GM12875 (cell line): Measurements from ENCODE around the gene PTPN14.

Experiments used
- H3K4me3 ChIP-seq: one replicate; pipeline ENCODE4 v1.5.1; 2011; ENCODE audit warnings: low read depth, low read length, control low read depth
- CTCF ChIP-seq: IDR thresholded peaks from 2 replicates; pipeline ENCODE4 v1.5.1; 2011; ENCODE audit warnings: low read depth, mild to moderate bottlenecking, control low read depth, inconsistent platforms, low read length, moderate library complexity, borderline replicate concordance; ENCODE audit not compliant: insufficient read depth

The PTPN14 gene

GRCh38 chr1:214449371-214449770, 102.0 kb downstream of the PTPN14 start:
- TF ChIP-seq CTCF = no peak
- no peak overlapping the region for H3K4me3 ChIP-seq

GRCh38 chr1:214448536-214448935, 102.9 kb downstream of the PTPN14 start:
- H3K4me3 ChIP-seq = no peak overlapping the region
- TF ChIP-seq CTCF = no peak

- no peak for TF ChIP-seq CTCF
- no peak overlapping the region for H3K4me3 ChIP-seq
Observed at GRCh38 chr1:214447557-214447871, 103.9 kb downstream of the PTPN14 start.

- no peak overlapping the region for H3K4me3 ChIP-seq
- no peak for TF ChIP-seq CTCF
Observed at GRCh38 chr1:214446772-214447556, 104.4 kb downstream of the PTPN14 start.

GRCh38 chr1:214445831-214446614, 105.4 kb downstream of the PTPN14 start:
- H3K4me3 ChIP-seq = no peak overlapping the region
- TF ChIP-seq CTCF = no peak

GRCh38 chr1:214445199-214445598, 106.2 kb downstream of the PTPN14 start:
- no peak for TF ChIP-seq CTCF
- H3K4me3 ChIP-seq = no peak overlapping the region
